WTC11 (cell line): Measurements from ENCODE around the gene LIMCH1. TPM values are rescaled to one million over a fixed set of nuclear protein-coding genes. Genes with fewer than 3 reads are reported as not detected.

Source experiments
- ATAC-seq: fragments of 200-7000 bp; cut with Tn5 transposase; 2 replicates; pipeline ENCODE4 v1.10.0; 2021; ENCODE audit warnings: mild to moderate bottlenecking, moderate library complexity
- CTCF ChIA-PET: fragments of 300-600 bp; sonication (Branson Sonifier 250); formaldehyde crosslinking; loops from one replicate; lab custom pipeline; 2021; ENCODE audit warnings: antibody characterized with exemption; lab: Charles Lee
- POLR2A ChIA-PET: fragments of 350-600 bp; sonication (Branson Sonifier 250); formaldehyde crosslinking; loops from one replicate; lab custom pipeline; 2021; ENCODE audit warnings: antibody characterized with exemption; lab: Charles Lee
- DNase-seq: peaks from one replicate; pipeline ENCODE4 v3.0.0; 2021; ENCODE audit warnings: low spot score
- H3K27ac Mint-ChIP-seq: 2 replicates; pipeline ENCODE4 v1.8.0; 2021; ENCODE audit warnings: mixed read lengths
- H3K27me3 Mint-ChIP-seq: 2 replicates; pipeline ENCODE4 v1.8.0; 2021; ENCODE audit warnings: low read depth, mild to moderate bottlenecking, moderate library complexity, mixed read lengths
- H3K36me3 Mint-ChIP-seq: 2 replicates; pipeline ENCODE4 v1.8.0; 2021; ENCODE audit warnings: mixed read lengths
- H3K4me1 Mint-ChIP-seq: 2 replicates; pipeline ENCODE4 v1.8.0; 2022; ENCODE audit warnings: mixed read lengths
- H3K4me3 Mint-ChIP-seq: 2 replicates; pipeline ENCODE4 v1.8.0; 2021; ENCODE audit warnings: mild to moderate bottlenecking, moderate library complexity, mixed read lengths
- H3K9me3 Mint-ChIP-seq: 2 replicates; pipeline ENCODE4 v1.8.0; 2021; ENCODE audit warnings: mixed read lengths
- AFF4 ChIP-seq: sonication (generic); formaldehyde crosslinking; IDR thresholded peaks from 2 replicates; pipeline ENCODE4 v1.8.1; 2023; ENCODE audit warnings: mild to moderate bottlenecking, missing genetic modification reagents, borderline replicate concordance
- CREM ChIP-seq: sonication (generic); formaldehyde crosslinking; IDR thresholded peaks from 2 replicates; pipeline ENCODE4 v1.8.1; 2022; ENCODE audit warnings: mild to moderate bottlenecking, missing genetic modification reagents, moderate library complexity
- E2F1 ChIP-seq: sonication (generic); formaldehyde crosslinking; IDR thresholded peaks from 2 replicates; pipeline ENCODE4 v1.8.0; 2022; ENCODE audit warnings: mild to moderate bottlenecking, missing genetic modification reagents
- FOXP4 ChIP-seq: sonication (generic); formaldehyde crosslinking; IDR thresholded peaks from 2 replicates; pipeline ENCODE4 v1.8.0; 2022; ENCODE audit warnings: mild to moderate bottlenecking, missing genetic modification reagents
- HMGXB4 ChIP-seq: sonication (generic); formaldehyde crosslinking; IDR thresholded peaks from 2 replicates; pipeline ENCODE4 v1.8.1; 2023; ENCODE audit warnings: mild to moderate bottlenecking, moderate library complexity, missing genetic modification reagents
- IRF1 ChIP-seq: sonication (generic); formaldehyde crosslinking; IDR thresholded peaks from 2 replicates; pipeline ENCODE4 v1.8.0; 2023; ENCODE audit warnings: missing genetic modification reagents
- MYBL2 ChIP-seq: sonication (generic); formaldehyde crosslinking; IDR thresholded peaks from 2 replicates; pipeline ENCODE4 v1.8.1; 2023; ENCODE audit warnings: mild to moderate bottlenecking, moderate library complexity, missing genetic modification reagents
- PRDM15 ChIP-seq: sonication (generic); formaldehyde crosslinking; IDR thresholded peaks from 2 replicates; pipeline ENCODE4 v1.8.0; 2022; ENCODE audit warnings: missing genetic modification reagents
- STAT6 ChIP-seq: sonication (generic); formaldehyde crosslinking; conservative IDR thresholded peaks from 2 replicates; pipeline ENCODE4 v1.8.1; 2023; ENCODE audit warnings: mild to moderate bottlenecking, low read depth, missing genetic modification reagents, moderate library complexity
- TCF7 ChIP-seq: sonication (generic); formaldehyde crosslinking; IDR thresholded peaks from 2 replicates; pipeline ENCODE4 v1.8.0; 2022; ENCODE audit warnings: mild to moderate bottlenecking, low read depth, missing genetic modification reagents, moderate library complexity
- ZNF423 ChIP-seq: fragments of 250-450 bp; sonication (Bioruptor Pico); IDR thresholded peaks from 2 replicates; pipeline ENCODE4 v2.1.2; 2022; ENCODE audit warnings: mild to moderate bottlenecking, moderate library complexity
- total RNA-seq: library from RNA; stranded (reverse); gene quantifications from 3 replicates; pipeline ENCODE4 v1.2.3, GENCODE V29; 2021

LIMCH1 gene
- total RNA-seq, 1 experiment from 2014 or later: 0.92 TPM

- TF ChIP-seq MYBL2: no peak
- TF ChIP-seq, all 79 proteins: peak for 0
Measured at GRCh38 chr4:41656106-41656505, 118.1 kb downstream of the LIMCH1 start (continued).

GRCh38 chr4:41656572-41657520 lies 118.9 kb downstream of the LIMCH1 start:
- no peak for DNase-seq
- no peaks in the 10 kb centered on the region for H3K9me3 Mint-ChIP-seq
- no peak overlapping the region for H3K4me3 Mint-ChIP-seq
- POLR2A ChIA-PET: interaction anchor here (0.6 kb wide), 1 partner anchor 321 kb away, joined by 4 read pairs; no protein-coding TSS in a partner anchor
- ATAC-seq: no peak
- no peak overlapping the region for H3K27ac Mint-ChIP-seq
- no peaks in the 10 kb centered on the region for H3K36me3 Mint-ChIP-seq
- no peak for TF ChIP-seq TCF7
- TF ChIP-seq ZNF423 (CRISPR knock-in tag): no peak
- TF ChIP-seq E2F1 (CRISPR knock-in tag): no peak
- no peak for TF ChIP-seq STAT6 (CRISPR knock-in tag)
- no peak for TF ChIP-seq MYBL2
- no peak for TF ChIP-seq HMGXB4 (CRISPR knock-in tag)
- no peak for TF ChIP-seq PRDM15 (CRISPR knock-in tag)
- no peak for TF ChIP-seq AFF4
- TF ChIP-seq FOXP4 (CRISPR knock-in tag): no peak
- TF ChIP-seq IRF1 (CRISPR knock-in tag): no peak
- no peak for TF ChIP-seq CREM (CRISPR knock-in tag)
- TF ChIP-seq, all 79 proteins: peak for 0
- no peaks in the 10 kb centered on the region for H3K27me3 Mint-ChIP-seq
- H3K4me1 Mint-ChIP-seq: peaks cover 9% of the 10 kb centered on the region
- CTCF ChIA-PET: no interaction called here
